Measurements from ENCODE around the gene RAP1GAP.

Gene RAP1GAP

DNA sequence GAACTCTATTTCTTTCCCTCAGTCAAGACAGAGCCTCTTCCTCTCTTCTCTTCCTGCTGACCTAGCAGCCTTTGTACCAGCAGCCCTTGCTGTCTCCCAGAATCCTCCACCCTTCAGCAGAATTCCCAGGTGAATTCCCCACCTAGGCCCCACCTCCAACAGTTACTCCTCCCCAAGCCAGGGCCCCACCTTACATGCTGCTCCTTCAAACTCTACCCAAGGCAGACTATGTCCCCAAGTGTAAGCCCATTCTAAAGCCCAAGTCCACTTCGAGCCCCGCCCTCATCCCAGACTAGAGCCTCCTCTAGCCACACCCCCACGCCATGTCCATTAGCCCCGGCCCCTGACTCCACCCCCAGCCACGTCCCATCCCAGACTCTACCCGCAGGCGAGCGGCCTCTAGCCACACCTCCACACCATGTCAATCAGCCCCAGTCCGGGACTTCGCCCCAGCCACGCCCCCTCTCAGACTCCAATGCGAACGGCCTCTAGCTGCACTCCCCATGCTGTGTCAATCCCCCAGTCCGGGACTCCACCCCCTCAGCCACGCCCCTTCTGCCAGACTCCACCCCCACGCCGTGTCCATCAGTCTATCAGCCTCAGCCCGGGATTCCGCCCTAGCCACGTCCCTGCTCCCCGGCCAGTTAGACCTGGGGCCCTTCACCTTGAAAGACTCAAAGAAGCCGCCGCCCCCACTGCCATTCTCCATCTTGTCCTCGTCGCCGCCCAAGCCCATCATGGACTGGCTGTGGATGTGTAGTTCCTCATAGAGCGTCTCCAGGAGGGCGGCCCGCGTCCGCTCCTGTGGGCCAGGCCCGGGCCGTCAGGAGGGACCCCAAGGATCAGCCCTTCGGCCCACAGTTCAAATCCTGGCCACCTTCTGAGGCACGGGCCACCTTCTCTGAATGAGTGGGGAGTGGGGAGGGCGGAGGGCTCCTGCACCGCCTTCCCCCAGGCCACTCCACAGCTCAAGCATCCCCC lies 61.3 kb downstream of the RAP1GAP start:
- DNase-seq = peak; percentile 82

DNA sequence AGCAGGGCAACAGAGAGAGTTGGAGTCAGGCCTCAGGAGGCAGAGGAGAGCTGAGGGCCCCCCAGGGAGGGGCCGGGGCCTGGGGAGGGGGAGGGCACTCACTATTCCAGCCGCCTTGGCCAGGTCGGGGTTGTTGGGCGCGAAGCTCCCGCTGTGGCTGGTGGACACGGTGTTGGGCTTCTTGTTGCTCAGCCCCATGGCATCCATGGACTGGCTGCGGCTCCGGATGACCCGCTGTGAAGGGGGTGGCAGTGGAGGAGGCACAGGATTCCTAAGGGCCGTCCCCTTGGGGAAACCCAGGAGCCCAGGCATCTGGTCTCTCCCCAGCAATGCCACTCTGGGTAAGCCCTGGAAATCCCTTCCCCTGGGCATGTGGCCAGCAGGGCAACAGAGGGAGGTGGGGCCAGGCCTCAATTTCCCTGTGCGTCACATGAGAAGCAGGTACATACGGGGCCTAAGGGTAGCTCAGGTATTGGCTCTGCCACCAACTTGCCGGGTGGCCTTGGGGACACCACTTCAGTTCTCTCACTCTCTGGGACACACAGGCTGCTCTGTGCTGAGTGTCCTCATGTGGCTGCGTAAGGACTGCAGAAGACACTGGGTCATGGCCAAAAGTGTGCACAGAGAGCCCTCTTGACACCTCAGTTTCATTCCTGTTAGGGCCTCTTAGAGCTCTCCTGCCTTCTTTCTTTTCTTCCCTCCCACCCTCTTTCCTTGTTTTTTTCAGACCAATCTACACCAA lies 63.0 kb downstream of the RAP1GAP start:
- no peak for DNase-seq

GRCh38 chr1:21605012-21605715 lies 64.0 kb downstream of the RAP1GAP start:
- DNase-seq = no peak

DNA sequence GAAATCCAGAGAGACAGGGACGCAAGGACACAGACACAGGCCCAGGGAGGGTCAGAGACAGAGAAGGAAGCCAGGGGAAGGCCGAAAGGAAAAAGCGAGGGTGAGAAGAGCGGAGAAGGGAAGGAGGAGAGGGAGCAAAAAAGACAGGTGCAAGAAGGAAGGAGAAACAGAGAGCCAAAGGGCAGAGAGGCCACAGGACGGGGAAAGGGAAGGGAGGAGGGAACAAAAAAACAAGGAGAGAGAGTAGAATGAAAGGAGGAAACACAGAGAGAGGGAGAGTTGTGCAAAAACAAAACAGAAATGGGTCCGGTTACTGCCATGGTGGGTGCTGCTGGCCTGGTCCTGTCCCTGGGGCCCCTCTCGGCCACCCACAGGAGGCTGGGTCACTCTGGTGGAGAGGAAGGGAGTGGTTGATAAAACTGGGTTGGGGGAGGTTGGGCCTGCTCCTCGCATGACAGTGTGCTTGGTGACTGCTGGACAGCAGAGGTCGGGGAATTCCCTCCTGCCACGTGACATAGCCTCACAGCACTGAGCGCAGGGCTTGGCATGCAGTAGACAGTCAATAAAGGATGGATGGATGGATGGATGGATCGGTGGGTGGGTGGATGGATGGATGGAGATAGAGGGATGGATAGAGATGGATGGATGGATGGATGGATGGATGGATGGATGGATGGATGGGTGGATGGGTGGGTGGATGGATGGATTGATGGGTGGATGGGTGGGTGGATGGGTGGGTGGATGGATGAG lies 64.8 kb downstream of the RAP1GAP start:
- no peak for DNase-seq

- DNase-seq = no peak
These were observed 65.7 kb downstream of the RAP1GAP start for GRCh38 chr1:21603177-21604138.

- no peak for DNase-seq
These were observed 67.7 kb downstream of the RAP1GAP start for GRCh38 chr1:21601278-21602048.

- DNase-seq = no peak
These were observed 69.8 kb downstream of the RAP1GAP start for GRCh38 chr1:21599402-21599801.

DNA sequence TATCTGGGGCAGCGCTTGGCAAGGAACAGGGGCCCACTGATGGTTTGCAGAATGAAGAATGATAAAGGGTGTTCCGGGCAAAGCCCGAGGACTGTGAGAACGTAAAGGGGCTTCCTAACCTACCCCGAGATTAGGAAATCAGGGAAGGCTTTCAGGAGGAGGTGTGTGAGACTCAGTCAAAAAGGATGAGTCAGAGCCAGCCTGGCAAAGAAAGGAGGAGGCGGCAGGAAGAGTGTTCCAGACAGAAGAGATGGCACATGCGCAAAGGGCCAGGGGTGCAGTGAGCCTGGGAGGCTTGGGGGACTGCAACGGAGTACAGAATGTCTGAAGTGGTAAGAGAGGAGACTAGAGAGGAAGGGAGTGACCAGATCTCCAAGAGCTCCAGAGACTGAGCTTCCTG lies 70.3 kb downstream of the RAP1GAP start:
- no peak for DNase-seq

GRCh38 chr1:21598417-21598816 lies 70.7 kb downstream of the RAP1GAP start:
- DNase-seq = no peak

GRCh38 chr1:21597753-21598152 lies 71.4 kb downstream of the RAP1GAP start:
- DNase-seq = no peak

GRCh38 chr1:21596628-21597027 lies 72.5 kb downstream of the RAP1GAP start:
- no peak for DNase-seq

- no peak for DNase-seq
These were observed 73.0 kb downstream of the RAP1GAP start for GRCh38 chr1:21596174-21596573.

DNA sequence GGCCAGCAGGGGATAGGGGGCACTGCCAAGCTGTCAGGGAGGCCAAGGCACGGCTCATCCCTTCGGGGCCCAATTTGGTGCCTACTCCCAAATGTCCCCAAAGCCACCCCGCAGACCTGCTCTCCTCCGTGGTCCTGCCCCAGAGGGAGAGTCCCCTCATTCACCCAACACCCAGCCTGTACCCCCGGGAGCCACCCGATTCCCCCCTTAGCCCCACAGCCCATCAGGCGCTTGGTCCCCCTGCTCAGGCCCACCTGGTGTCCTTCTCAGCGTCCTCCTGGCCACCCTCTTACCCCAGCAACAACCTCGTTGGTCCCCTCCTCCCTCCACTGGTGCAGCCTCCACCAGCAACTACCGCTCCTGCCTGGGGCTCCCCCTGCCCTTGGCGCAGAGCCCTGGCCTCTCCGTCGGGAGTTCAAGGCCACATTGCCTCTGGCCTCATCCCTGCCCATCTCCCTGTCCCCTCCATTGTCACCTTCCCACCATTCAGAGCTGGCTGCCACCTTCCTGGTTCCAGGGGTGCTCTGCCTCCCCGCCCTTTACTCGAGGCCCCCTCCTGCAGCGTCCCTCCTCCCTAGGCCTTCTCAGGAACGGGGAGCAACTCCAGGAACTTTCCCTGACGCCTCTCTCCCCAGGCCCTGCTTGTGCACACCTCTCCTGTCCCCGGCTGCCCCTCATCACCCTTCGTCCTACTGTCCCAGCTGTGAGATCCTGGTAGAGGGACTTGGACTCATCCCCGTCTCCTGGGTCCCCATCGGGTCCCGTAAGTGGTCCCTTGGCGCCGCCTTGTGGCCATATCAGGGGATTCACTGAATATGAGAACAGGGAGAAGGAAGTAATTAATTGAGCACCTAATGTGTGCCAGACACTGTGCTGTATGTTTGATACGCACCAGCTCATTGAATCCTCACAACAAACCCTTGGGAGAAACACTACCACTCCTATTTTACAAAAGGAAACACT lies 73.9 kb downstream of the RAP1GAP start:
- peak; percentile 81 to 84 for DNase-seq

DNA sequence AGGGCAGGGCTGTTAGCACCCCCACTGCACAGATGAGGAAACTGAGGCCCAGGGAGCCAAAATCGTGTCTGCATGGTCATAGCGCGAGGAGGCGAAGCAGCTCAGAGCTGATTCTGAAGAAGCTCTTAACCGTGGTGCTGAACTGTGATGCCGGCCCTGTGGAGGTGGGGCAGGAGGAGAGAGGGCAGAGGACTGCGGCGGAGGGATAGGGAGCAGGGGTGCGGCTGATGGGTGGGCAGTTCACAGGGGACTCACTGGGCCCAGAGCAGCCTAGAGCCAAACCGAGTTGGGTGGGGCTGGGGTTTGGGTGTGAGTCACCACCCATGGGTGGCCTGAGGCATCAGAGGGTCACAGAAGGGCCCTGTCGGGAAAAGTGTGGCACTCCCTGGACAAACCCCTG lies 74.7 kb downstream of the RAP1GAP start:
- DNase-seq = no peak

DNA sequence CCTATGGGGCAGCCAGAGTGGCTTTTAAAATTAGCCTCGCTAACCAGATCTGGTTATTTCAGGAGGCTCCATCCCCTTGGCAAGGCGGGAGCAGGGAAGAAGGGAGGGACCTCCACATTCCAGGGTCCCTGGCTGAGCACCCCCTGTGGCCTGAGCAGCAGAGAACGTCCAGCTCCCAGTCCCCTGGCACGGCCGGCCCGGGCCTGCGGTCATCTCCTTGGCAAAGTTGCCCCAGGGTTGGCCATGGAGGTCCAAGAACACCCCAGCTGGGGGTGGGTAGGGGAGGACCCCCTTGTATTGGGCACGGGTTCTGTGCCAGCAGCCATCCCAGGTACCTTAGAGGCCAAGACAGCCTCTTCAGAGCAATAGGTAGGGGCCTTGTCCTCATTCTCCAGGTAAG lies 75.9 kb downstream of the RAP1GAP start:
- no peak for DNase-seq

DNA sequence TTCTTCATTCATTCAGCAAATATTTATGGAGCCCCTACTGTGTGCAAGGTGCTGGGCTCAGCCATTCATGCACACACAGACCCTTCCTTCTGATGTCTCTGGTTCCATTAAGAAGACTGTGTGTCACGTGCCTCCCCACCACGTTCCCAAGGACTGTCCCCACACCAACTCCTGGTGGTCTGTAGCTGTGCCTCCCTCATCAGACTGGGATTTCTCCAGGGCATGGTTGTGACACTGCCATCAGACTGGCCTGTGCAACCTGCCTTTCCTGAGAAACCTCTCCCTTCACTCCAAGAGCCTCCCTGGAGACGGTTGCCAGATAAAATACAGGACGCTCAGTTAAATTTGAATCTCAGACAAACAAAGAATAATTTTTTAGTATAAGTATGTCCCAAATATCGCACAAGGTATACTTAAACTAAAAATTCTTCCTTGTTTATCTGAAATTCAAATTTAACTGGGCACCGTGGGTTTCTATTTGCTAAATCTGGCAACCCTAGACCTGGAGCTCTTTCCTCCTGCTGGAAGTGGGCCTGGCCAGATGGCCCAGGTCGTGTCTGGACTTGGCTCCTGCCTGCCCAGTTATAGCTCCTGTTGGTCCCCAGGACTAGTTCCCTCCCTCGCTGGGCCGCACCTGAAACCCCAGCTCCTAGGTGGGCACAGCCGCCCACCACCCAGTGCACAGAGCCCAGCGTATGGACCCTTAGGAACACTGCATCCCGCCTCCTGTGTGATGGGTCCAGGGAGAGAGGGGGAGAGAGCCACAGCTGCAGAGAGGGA lies 76.9 kb downstream of the RAP1GAP start:
- no peak for DNase-seq

GRCh38 chr1:21590934-21591333 lies 78.2 kb downstream of the RAP1GAP start:
- DNase-seq = no peak

GRCh38 chr1:21590126-21590880 lies 78.9 kb downstream of the RAP1GAP start:
- DNase-seq = no peak

Measured in activated T-cell treated with anti-CD3 and anti-CD28 coated beads, Interleukin-2, amount 50 U/mL, for 48 hours (primary cell).